HepG2 (cell line): Measurements from ENCODE around the gene GBA2. TPM values are rescaled to one million over a fixed set of nuclear protein-coding genes. Genes with fewer than 3 reads are reported as not detected.

ENCODE experiments used
- AGO1 ChIP-seq: fragments of 200-400 bp; formaldehyde crosslinking; IDR thresholded peaks from 2 replicates; pipeline ENCODE4 v1.6.1; 2017; ENCODE audit warnings: mild to moderate bottlenecking, low read depth, low read length, moderate library complexity; ENCODE audit not compliant: poor library complexity, severe bottlenecking
- ATF7 ChIP-seq, 2 experiments: fragments of 450-650 bp in 1 of 2; sonication (generic) in 1 of 2; formaldehyde crosslinking in 1 of 2; IDR thresholded peaks; 2 replicates each; pipeline versions ENCODE4 v1.4.0 to v1.6.1; 2016 to 2020; ENCODE audit warnings: antibody characterized with exemption in 1 of 2, mild to moderate bottlenecking in 1 of 2, missing genetic modification reagents in 1 of 2
- GLI4 ChIP-seq: sonication (generic); formaldehyde crosslinking; IDR thresholded peaks from 2 replicates; pipeline ENCODE4 v1.5.1; 2020; ENCODE audit warnings: missing genetic modification reagents, mild to moderate bottlenecking, moderate library complexity, borderline replicate concordance
- PAF1 ChIP-seq: IDR thresholded peaks from 2 replicates; pipeline ENCODE4 v1.6.1; 2016; ENCODE audit warnings: missing genetic modification reagents, missing compliant biosample characterization
- RARG ChIP-seq: sonication (generic); formaldehyde crosslinking; IDR thresholded peaks from 2 replicates; pipeline ENCODE4 v1.4.0; 2020; ENCODE audit warnings: low read depth, mild to moderate bottlenecking, missing genetic modification reagents
- ZNF205 ChIP-seq: IDR thresholded peaks from 2 replicates; pipeline ENCODE4 v1.6.1; 2018; ENCODE audit warnings: missing biosample characterization, missing genetic modification reagents
- ZNF350 ChIP-seq: sonication (generic); formaldehyde crosslinking; IDR thresholded peaks from 2 replicates; pipeline ENCODE4 v1.4.0; 2020; ENCODE audit warnings: mild to moderate bottlenecking, low read depth, missing genetic modification reagents, borderline replicate concordance
- ZNF563 ChIP-seq: sonication (generic); formaldehyde crosslinking; IDR thresholded peaks from 2 replicates; pipeline ENCODE4 v1.8.0; 2022; ENCODE audit warnings: mild to moderate bottlenecking, moderate library complexity, missing genetic modification reagents
- polyA plus RNA-seq, 8 experiments: library from polyadenylated mRNA; depleted of rRNA in 3 of 8; stranded (reverse) in 7 of 8; unstranded in 1 of 8; fragments of >200 nt; fragmentation: Illumina TruSeq in 4 of 8; extraction: Trizol in 4 of 8; gene quantifications; 2 replicates each; pipeline versions ENCODE4 v1.2.1 to v1.2.3, GENCODE V29; 2011 to 2016; ENCODE audit warnings: low read depth in 4 of 8, missing spikeins in 1 of 8, mixed read lengths in 1 of 8; ENCODE audit not compliant: insufficient read depth in 1 of 8
- total RNA-seq, 5 experiments: library from RNA; depleted of rRNA; stranded (reverse); fragments of >200 nt; fragmentation: Illumina TruSeq; extraction: Trizol; gene quantifications; 2 replicates each; pipeline ENCODE4 v1.2.3, GENCODE V29; 2016; ENCODE audit warnings: low read depth in 1 of 5
- TF ChIP-seq, protein P1 (sequence below), 2 experiments: IDR thresholded peaks; 2 replicates each; pipeline ENCODE4 v1.6.1; 2011 to 2012; ENCODE audit warnings: low read length in 2 of 2, borderline replicate concordance in 1 of 2, low read depth in 1 of 2, mild to moderate bottlenecking in 1 of 2, moderate library complexity in 1 of 2
- TF ChIP-seq, protein P2 (sequence below): sonication (generic); formaldehyde crosslinking; IDR thresholded peaks from 2 replicates; pipeline ENCODE4 v1.4.0; 2020; ENCODE audit warnings: missing genetic modification reagents
- TF ChIP-seq, protein P3 (sequence below): sonication (generic); formaldehyde crosslinking; IDR thresholded peaks from 2 replicates; pipeline ENCODE4 v1.4.0; 2020; ENCODE audit warnings: missing genetic modification reagents, borderline replicate concordance
- TF ChIP-seq, protein P4 (sequence below): sonication (generic); formaldehyde crosslinking; IDR thresholded peaks from 2 replicates; pipeline ENCODE4 v1.4.0; 2020; ENCODE audit warnings: mild to moderate bottlenecking, missing genetic modification reagents
- TF ChIP-seq, protein P5 (sequence below): sonication (generic); formaldehyde crosslinking; IDR thresholded peaks from 2 replicates; pipeline ENCODE4 v1.8.1; 2022; ENCODE audit warnings: low read depth, mild to moderate bottlenecking, missing genetic modification reagents

Gene GBA2
- total and polyA plus RNA-seq, 2 of the 13 experiments (the other 11 are each of a cell fraction or from before 2014, with no cell fraction given) = 37.5 to 86.1 TPM

DNA sequence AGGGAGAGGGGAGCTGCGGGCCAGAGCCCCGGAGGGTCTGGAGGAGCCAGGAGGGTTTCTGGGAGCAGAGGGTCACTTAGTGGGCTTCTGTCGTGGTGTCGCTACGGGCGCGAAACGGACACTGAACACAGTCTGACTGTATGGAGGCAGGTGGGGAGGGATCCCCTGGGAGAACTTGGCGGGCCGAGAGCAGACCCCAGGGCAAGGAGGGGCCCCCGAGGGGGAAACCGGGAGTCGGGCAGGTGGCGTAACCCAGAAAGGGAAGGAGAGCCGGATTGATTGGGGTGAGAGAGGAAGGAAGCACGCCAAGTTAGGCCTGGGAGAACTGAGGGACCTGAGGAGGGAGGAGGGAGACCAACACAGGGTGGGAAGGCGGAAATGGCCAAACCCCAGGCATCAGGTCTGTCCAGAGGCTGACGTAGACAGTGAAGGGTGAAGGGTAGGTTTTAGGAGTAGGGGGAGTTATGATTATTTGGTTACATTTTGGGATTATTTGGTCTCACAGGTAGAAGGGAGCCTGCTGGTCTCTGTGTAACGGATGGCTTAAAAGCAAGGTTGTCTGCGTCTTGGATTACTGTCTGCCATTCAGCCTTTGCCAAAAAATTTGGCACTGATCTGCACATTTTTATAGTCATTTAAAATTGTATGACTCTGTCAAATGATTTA lies 8.3 kb upstream of the GBA2 start (continued):
- TF ChIP-seq PAF1 (CRISPR knock-in tag) = no peak
- TF ChIP-seq GLI4 (CRISPR knock-in tag) = no peak
- TF ChIP-seq, protein P1, sequence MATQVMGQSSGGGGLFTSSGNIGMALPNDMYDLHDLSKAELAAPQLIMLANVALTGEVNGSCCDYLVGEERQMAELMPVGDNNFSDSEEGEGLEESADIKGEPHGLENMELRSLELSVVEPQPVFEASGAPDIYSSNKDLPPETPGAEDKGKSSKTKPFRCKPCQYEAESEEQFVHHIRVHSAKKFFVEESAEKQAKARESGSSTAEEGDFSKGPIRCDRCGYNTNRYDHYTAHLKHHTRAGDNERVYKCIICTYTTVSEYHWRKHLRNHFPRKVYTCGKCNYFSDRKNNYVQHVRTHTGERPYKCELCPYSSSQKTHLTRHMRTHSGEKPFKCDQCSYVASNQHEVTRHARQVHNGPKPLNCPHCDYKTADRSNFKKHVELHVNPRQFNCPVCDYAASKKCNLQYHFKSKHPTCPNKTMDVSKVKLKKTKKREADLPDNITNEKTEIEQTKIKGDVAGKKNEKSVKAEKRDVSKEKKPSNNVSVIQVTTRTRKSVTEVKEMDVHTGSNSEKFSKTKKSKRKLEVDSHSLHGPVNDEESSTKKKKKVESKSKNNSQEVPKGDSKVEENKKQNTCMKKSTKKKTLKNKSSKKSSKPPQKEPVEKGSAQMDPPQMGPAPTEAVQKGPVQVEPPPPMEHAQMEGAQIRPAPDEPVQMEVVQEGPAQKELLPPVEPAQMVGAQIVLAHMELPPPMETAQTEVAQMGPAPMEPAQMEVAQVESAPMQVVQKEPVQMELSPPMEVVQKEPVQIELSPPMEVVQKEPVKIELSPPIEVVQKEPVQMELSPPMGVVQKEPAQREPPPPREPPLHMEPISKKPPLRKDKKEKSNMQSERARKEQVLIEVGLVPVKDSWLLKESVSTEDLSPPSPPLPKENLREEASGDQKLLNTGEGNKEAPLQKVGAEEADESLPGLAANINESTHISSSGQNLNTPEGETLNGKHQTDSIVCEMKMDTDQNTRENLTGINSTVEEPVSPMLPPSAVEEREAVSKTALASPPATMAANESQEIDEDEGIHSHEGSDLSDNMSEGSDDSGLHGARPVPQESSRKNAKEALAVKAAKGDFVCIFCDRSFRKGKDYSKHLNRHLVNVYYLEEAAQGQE (IDR thresholded peaks at IDR 0.05; ENCODE audit: borderline replicate concordance in 1 of 2, low read depth in 1 of 2, low read length in 2 of 2) = no peak; a peak in 1 of 4 replicates
- peak; percentile 86 for TF ChIP-seq AGO1
- TF ChIP-seq, protein P2, sequence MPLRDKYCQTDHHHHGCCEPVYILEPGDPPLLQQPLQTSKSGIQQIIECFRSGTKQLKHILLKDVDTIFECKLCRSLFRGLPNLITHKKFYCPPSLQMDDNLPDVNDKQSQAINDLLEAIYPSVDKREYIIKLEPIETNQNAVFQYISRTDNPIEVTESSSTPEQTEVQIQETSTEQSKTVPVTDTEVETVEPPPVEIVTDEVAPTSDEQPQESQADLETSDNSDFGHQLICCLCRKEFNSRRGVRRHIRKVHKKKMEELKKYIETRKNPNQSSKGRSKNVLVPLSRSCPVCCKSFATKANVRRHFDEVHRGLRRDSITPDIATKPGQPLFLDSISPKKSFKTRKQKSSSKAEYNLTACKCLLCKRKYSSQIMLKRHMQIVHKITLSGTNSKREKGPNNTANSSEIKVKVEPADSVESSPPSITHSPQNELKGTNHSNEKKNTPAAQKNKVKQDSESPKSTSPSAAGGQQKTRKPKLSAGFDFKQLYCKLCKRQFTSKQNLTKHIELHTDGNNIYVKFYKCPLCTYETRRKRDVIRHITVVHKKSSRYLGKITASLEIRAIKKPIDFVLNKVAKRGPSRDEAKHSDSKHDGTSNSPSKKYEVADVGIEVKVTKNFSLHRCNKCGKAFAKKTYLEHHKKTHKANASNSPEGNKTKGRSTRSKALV (CRISPR knock-in tag) = 0 out of 2 replicates have a peak, but pooled peaks have one; percentile 7
- 0 out of 2 replicates have a peak, but pooled peaks have one; percentile 0 for TF ChIP-seq ZNF205 (CRISPR knock-in tag)
- TF ChIP-seq RARG (CRISPR knock-in tag) = no peak
- TF ChIP-seq ZNF350 (CRISPR knock-in tag) = no peak; the same call in 1 of the 2 replicates
- no peak for TF ChIP-seq ATF7 (IDR thresholded peaks at IDR 0.05)
- no peak for TF ChIP-seq ATF7 (CRISPR knock-in tag; IDR thresholded peaks at IDR 0.05)
- TF ChIP-seq, protein P3, sequence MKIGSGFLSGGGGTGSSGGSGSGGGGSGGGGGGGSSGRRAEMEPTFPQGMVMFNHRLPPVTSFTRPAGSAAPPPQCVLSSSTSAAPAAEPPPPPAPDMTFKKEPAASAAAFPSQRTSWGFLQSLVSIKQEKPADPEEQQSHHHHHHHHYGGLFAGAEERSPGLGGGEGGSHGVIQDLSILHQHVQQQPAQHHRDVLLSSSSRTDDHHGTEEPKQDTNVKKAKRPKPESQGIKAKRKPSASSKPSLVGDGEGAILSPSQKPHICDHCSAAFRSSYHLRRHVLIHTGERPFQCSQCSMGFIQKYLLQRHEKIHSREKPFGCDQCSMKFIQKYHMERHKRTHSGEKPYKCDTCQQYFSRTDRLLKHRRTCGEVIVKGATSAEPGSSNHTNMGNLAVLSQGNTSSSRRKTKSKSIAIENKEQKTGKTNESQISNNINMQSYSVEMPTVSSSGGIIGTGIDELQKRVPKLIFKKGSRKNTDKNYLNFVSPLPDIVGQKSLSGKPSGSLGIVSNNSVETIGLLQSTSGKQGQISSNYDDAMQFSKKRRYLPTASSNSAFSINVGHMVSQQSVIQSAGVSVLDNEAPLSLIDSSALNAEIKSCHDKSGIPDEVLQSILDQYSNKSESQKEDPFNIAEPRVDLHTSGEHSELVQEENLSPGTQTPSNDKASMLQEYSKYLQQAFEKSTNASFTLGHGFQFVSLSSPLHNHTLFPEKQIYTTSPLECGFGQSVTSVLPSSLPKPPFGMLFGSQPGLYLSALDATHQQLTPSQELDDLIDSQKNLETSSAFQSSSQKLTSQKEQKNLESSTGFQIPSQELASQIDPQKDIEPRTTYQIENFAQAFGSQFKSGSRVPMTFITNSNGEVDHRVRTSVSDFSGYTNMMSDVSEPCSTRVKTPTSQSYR (CRISPR knock-in tag) = no peak
- TF ChIP-seq, protein P4, sequence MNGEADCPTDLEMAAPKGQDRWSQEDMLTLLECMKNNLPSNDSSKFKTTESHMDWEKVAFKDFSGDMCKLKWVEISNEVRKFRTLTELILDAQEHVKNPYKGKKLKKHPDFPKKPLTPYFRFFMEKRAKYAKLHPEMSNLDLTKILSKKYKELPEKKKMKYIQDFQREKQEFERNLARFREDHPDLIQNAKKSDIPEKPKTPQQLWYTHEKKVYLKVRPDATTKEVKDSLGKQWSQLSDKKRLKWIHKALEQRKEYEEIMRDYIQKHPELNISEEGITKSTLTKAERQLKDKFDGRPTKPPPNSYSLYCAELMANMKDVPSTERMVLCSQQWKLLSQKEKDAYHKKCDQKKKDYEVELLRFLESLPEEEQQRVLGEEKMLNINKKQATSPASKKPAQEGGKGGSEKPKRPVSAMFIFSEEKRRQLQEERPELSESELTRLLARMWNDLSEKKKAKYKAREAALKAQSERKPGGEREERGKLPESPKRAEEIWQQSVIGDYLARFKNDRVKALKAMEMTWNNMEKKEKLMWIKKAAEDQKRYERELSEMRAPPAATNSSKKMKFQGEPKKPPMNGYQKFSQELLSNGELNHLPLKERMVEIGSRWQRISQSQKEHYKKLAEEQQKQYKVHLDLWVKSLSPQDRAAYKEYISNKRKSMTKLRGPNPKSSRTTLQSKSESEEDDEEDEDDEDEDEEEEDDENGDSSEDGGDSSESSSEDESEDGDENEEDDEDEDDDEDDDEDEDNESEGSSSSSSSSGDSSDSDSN (CRISPR knock-in tag) = peak; percentile 52; the same call in 1 of the 2 replicates
- TF ChIP-seq, protein P5, sequence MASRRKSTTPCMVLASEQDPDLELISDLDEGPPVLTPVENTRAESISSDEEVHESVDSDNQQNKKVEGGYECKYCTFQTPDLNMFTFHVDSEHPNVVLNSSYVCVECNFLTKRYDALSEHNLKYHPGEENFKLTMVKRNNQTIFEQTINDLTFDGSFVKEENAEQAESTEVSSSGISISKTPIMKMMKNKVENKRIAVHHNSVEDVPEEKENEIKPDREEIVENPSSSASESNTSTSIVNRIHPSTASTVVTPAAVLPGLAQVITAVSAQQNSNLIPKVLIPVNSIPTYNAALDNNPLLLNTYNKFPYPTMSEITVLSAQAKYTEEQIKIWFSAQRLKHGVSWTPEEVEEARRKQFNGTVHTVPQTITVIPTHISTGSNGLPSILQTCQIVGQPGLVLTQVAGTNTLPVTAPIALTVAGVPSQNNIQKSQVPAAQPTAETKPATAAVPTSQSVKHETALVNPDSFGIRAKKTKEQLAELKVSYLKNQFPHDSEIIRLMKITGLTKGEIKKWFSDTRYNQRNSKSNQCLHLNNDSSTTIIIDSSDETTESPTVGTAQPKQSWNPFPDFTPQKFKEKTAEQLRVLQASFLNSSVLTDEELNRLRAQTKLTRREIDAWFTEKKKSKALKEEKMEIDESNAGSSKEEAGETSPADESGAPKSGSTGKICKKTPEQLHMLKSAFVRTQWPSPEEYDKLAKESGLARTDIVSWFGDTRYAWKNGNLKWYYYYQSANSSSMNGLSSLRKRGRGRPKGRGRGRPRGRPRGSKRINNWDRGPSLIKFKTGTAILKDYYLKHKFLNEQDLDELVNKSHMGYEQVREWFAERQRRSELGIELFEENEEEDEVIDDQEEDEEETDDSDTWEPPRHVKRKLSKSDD (CRISPR knock-in tag) = no peak
- peak; percentile 43; the same call in 1 of the 2 replicates for TF ChIP-seq ZNF563
